ENCODE data around the gene LRIG1. TPM values are rescaled to one million over a fixed set of nuclear protein-coding genes. Genes with fewer than 3 reads are reported as not detected.

LRIG1 gene
- total RNA-seq, 1 donor from 2014 or later, result 169 TPM

DNA sequence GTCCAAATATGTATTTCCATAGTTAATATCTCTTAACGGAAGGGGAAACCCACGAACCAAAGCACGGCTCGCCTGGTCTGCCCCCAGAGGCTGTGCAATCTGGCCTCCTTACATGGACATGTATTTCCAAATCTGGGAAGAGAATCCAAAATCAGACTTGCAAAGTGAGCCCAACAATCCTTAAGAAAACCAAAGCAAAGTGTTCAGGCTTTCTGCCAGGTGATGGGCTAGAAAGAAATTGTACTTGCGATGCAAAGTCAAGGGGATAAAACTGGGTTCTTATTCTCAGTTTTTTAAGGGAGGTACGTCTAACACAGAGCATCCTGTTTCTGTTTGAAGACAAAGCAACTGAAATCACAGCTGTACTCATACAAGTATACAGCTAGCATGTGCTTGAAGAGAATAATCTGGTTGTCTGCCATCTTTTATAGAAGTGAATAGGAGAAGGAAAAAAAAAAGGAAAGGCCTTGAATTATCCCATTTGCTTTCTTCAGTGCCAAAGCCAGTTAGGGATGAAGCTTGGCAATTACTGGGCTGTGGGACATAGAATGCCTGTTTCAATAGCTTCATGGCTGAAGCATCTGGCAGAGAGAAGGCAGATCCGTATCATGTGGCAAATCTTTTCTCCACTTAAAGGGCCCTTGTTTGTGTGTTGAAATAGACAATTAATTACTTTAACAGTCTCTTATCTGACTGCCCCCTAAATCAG, 48.4 kb downstream of the LRIG1 start:
- H3K4me3 Mint-ChIP-seq, result no peak overlapping the region
- no peaks in the 10 kb centered on the region for H3K9me3 Mint-ChIP-seq
- H3K27ac Mint-ChIP-seq, result no peak overlapping the region
- Histone ChIP-seq H3K4me1 (peaks cover 60% of the 10 kb centered on the region), H3K9me3 (ENCODE audit: low read depth) (no peaks in the 10 kb centered on the region), H3K4me3 (no peak overlapping the region), H3F3A (ENCODE audit: low read depth) (peaks cover 67% of the 10 kb centered on the region), H3K9ac (no peak overlapping the region), H3K36me3 (peaks cover 35% of the 10 kb centered on the region), H3K79me2 (ENCODE audit: low read depth) (peaks cover 100% of the 10 kb centered on the region), H3K27me3 (no peaks in the 10 kb centered on the region), H2AFZ (replicated peaks) (no peak overlapping the region), H3K4me2 (peak overlapping the region; percentile 57), H4K20me1 (ENCODE audit: low read depth) (peaks cover 100% of the 10 kb centered on the region), H3K27ac (peak overlapping the region; percentile 21)
- TF ChIP-seq EZH2phosphoT487 (IDR thresholded peaks at IDR 0.05) (no peak), CTCF (IDR thresholded peaks at IDR 0.05) (no peak), EZH2 (IDR thresholded peaks at IDR 0.05) (no peak)
- DNase-seq (ENCODE audit: low spot score), result no peak
- H3K4me1 Mint-ChIP-seq, result peaks cover 69% of the 10 kb centered on the region
- peaks cover 44% of the 10 kb centered on the region for H3K36me3 Mint-ChIP-seq
- H3K27me3 Mint-ChIP-seq (ENCODE audit: insufficient read depth, low read depth), result no peaks in the 10 kb centered on the region

GRCh38 chr3:66451766-66452165, 49.1 kb downstream of the LRIG1 start:
- TF ChIP-seq EZH2 (IDR thresholded peaks at IDR 0.05) (no peak), CTCF (IDR thresholded peaks at IDR 0.05) (no peak)
- peaks cover 63% of the 10 kb centered on the region for H3K4me1 Mint-ChIP-seq
- peaks cover 38% of the 10 kb centered on the region for H3K36me3 ChIP-seq
- H3K36me3 Mint-ChIP-seq, result peaks cover 42% of the 10 kb centered on the region
- peaks cover 100% of the 10 kb centered on the region for H3K79me2 ChIP-seq (ENCODE audit: low read depth)
- H4K20me1 ChIP-seq (ENCODE audit: low read depth), result peaks cover 100% of the 10 kb centered on the region
- no peak overlapping the region for H3K27ac Mint-ChIP-seq
- H3K27me3 Mint-ChIP-seq (ENCODE audit: insufficient read depth, low read depth), result no peaks in the 10 kb centered on the region
- H3K9me3 ChIP-seq (ENCODE audit: low read depth), result no peaks in the 10 kb centered on the region
- no peak overlapping the region for H3K4me3 Mint-ChIP-seq
- peaks cover 69% of the 10 kb centered on the region for H3F3A ChIP-seq (ENCODE audit: low read depth)
- no peak for DNase-seq (ENCODE audit: low spot score)
- H3K4me2 ChIP-seq, result no peak overlapping the region
- no peak overlapping the region for H3K4me3 ChIP-seq
- H2AFZ ChIP-seq (replicated peaks), result no peak overlapping the region
- H3K9me3 Mint-ChIP-seq, result no peaks in the 10 kb centered on the region
- no peak overlapping the region for H3K27ac ChIP-seq
- peaks cover 61% of the 10 kb centered on the region for H3K4me1 ChIP-seq
- no peaks in the 10 kb centered on the region for H3K27me3 ChIP-seq
- H3K9ac ChIP-seq, result no peak overlapping the region

- Histone ChIP-seq H3K4me1 (peaks cover 70% of the 10 kb centered on the region), H2AFZ (replicated peaks) (no peak overlapping the region)
These were observed 50.3 kb downstream of the LRIG1 start for GRCh38 chr3:66450390-66451022.

More at GRCh38 chr3:66450390-66451022, 50.3 kb downstream of the LRIG1 start:
- DNase-seq (ENCODE audit: low spot score), result no peak
- peaks cover 73% of the 10 kb centered on the region for H3F3A ChIP-seq (ENCODE audit: low read depth)
- Mint-ChIP-seq H3K36me3 (peaks cover 40% of the 10 kb centered on the region), H3K9me3 (no peaks in the 10 kb centered on the region), H3K4me3 (no peak overlapping the region), H3K27ac (no peak overlapping the region), H3K27me3 (ENCODE audit: insufficient read depth, low read depth) (no peaks in the 10 kb centered on the region), H3K4me1 (peaks cover 66% of the 10 kb centered on the region)
- no peak overlapping the region for H3K4me2 ChIP-seq
- no peaks in the 10 kb centered on the region for H3K27me3 ChIP-seq
- no peak for TF ChIP-seq CTCF (IDR thresholded peaks at IDR 0.05)
- TF ChIP-seq EZH2phosphoT487 (IDR thresholded peaks at IDR 0.05), result no peak
- no peak for TF ChIP-seq EZH2 (IDR thresholded peaks at IDR 0.05)
- H3K4me3 ChIP-seq, result no peak overlapping the region
- H3K9me3 ChIP-seq (ENCODE audit: low read depth), result no peaks in the 10 kb centered on the region
- H3K27ac ChIP-seq, result no peak overlapping the region
- peaks cover 100% of the 10 kb centered on the region for H4K20me1 ChIP-seq (ENCODE audit: low read depth)
- H3K9ac ChIP-seq, result no peak overlapping the region
- H3K79me2 ChIP-seq (ENCODE audit: low read depth), result peaks cover 100% of the 10 kb centered on the region
- peaks cover 34% of the 10 kb centered on the region for H3K36me3 ChIP-seq

Measured in neural progenitor cell (in vitro differentiated cells).